IgD-negative memory B cell (primary cell): ENCODE results near the gene TM2D3. TPM values are rescaled to one million over a fixed set of nuclear protein-coding genes. Genes with fewer than 3 reads are reported as not detected.

Experiments
- H3K27ac Mint-ChIP-seq, 3 donors: one replicate each; pipeline ENCODE4 v1.8.0; 2020 to 2022; ENCODE audit warnings: mild to moderate bottlenecking in 3 of 3, mixed read lengths in 3 of 3, moderate library complexity in 1 of 3
- H3K27me3 Mint-ChIP-seq: one replicate; pipeline ENCODE4 v1.8.0; 2021; ENCODE audit warnings: mixed read lengths
- H3K36me3 Mint-ChIP-seq: one replicate; pipeline ENCODE4 v1.8.0; 2020; ENCODE audit warnings: mild to moderate bottlenecking, mixed read lengths
- H3K4me1 Mint-ChIP-seq, 3 donors: one replicate each; pipeline ENCODE4 v1.8.0; 2020 to 2022; ENCODE audit warnings: mixed read lengths in 3 of 3, mild to moderate bottlenecking in 1 of 3
- H3K4me3 Mint-ChIP-seq, 4 donors: one replicate each; pipeline ENCODE4 v1.8.0; 2020 to 2022; ENCODE audit warnings: mild to moderate bottlenecking in 4 of 4, mixed read lengths in 4 of 4, moderate library complexity in 3 of 4
- H3K9me3 Mint-ChIP-seq, 3 donors: one replicate each; pipeline ENCODE4 v1.8.0; 2020 to 2021; ENCODE audit warnings: mixed read lengths in 3 of 3, mild to moderate bottlenecking in 1 of 3
- polyA plus RNA-seq: library from polyadenylated mRNA; unstranded; fragments of 300-500 nt; fragmentation: Illumina TruSeq; gene quantifications from one replicate; pipeline ENCODE4 v1.2.3, GENCODE V29; 2021

TM2D3 gene
- polyA plus RNA-seq, 1 donor from 2014 or later, result 30.5 TPM

GRCh38 chr15:101621961-101622360, 30.2 kb downstream of the TM2D3 start:
- peaks cover 1 to 15% (median 5%) of the 10 kb centered on the region in 3 donors for H3K4me1 Mint-ChIP-seq
- H3K27me3 Mint-ChIP-seq, result no peaks in the 10 kb centered on the region
- H3K4me3 Mint-ChIP-seq, result no peak overlapping the region
- H3K36me3 Mint-ChIP-seq, result peaks cover 19% of the 10 kb centered on the region
- H3K9me3 Mint-ChIP-seq, result peaks cover 0 to 5% (median 2%) of the 10 kb centered on the region in 3 donors
- peak overlapping the region in 1 of 3 donors; percentile 14 for H3K27ac Mint-ChIP-seq

DNA sequence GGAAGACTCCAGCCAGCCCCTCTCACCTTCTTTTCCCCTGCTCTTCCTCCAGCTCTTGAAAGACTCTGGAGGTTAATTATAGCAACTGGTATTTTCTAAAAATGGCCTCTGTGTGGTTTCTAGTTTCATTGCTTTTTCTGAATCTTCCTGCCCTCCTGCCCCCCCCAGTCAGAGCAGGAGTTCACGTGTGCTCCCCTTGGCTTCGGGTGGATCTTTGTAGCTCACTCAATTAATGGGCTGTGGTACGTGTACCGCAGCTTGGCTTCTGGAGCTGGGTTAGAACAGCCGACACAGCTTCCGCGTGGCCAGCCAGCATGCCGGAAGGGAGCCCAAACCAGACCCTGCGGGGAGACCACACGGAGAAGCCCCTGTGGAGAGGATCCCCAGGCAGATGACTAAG, 31.5 kb downstream of the TM2D3 start:
- H3K27me3 Mint-ChIP-seq, result no peaks in the 10 kb centered on the region
- H3K9me3 Mint-ChIP-seq, result peaks cover 0 to 5% (median 2%) of the 10 kb centered on the region in 3 donors
- peaks cover 19% of the 10 kb centered on the region for H3K36me3 Mint-ChIP-seq
- H3K4me3 Mint-ChIP-seq, result no peak overlapping the region
- peaks cover 2 to 15% (median 5%) of the 10 kb centered on the region in 3 donors for H3K4me1 Mint-ChIP-seq
- H3K27ac Mint-ChIP-seq, result no peak overlapping the region

- no peaks in the 10 kb centered on the region for H3K27me3 Mint-ChIP-seq
- peaks cover 0 to 5% (median 2%) of the 10 kb centered on the region in 3 donors for H3K9me3 Mint-ChIP-seq
- no peak overlapping the region for H3K4me3 Mint-ChIP-seq
- H3K36me3 Mint-ChIP-seq, result peaks cover 16% of the 10 kb centered on the region
- peaks cover 2 to 15% (median 5%) of the 10 kb centered on the region in 3 donors for H3K4me1 Mint-ChIP-seq
- H3K27ac Mint-ChIP-seq, result no peak overlapping the region
Observed at GRCh38 chr15:101619615-101619865, 32.6 kb downstream of the TM2D3 start.

DNA sequence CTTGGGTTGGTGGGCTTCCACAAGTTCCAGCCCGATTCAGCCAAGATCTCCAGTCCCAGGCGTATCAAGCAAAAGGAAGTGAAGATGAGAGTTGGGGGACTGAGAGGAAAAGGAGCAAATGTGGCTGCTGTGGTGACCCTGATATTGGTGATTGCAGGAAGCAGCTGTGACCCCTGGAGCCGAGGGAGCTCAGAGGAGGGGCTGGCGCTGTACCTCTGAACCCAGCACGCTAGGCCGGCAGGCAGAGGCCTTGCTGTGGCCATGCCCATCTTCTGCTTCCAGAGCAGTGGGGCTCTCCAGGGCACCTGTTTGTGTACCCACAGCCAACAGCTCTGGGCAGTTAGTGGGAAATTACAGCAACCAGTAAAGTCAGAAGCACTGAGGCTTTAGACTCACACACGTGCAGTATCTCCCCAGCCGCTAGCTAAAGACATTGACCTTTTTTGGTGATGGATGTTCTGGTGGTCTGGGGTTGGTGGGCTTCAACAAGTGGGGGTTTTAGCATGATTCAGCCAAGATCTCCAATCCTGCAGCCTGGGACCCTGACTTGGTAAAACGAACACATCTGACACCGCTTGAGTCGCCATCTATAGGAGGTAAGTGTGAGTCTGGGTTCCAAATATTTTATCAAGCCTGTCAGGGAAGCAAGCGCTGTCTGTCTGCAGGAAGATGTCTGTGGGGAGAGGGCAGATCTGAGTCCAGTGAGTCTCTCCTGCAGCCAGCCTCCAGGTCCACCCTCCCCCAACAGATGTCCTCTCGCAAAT, 33.1 kb downstream of the TM2D3 start:
- H3K27me3 Mint-ChIP-seq, result no peaks in the 10 kb centered on the region

DNA sequence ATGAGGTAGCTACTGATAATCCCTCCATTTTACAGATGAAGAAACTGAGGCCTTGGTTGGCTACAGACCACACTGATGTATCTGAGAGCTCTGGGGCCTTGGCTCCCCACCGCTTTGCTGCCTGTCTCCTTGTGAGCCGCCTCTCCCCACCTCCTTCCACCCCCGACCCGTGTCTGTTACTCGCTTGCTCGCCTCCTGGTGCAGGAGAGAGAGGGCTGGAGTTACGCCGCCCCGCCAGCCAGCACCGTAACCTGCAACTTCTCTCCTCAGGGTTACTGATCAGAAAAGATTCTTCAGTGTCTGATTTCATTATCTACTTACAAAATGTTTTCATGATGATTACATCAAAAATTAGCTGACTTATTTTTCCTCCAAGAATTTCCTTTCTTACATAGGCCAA, 34.1 kb downstream of the TM2D3 start:
- Mint-ChIP-seq H3K27ac (no peak overlapping the region), H3K36me3 (peaks cover 11% of the 10 kb centered on the region)

More for the DNA sequence above, 33.1 kb downstream of the TM2D3 start:
- no peak overlapping the region for H3K27ac Mint-ChIP-seq
- H3K4me1 Mint-ChIP-seq, result peaks cover 2 to 15% (median 5%) of the 10 kb centered on the region in 3 donors
- H3K4me3 Mint-ChIP-seq, result no peak overlapping the region
- H3K9me3 Mint-ChIP-seq, result peaks cover 0 to 5% (median 2%) of the 10 kb centered on the region in 3 donors
- H3K36me3 Mint-ChIP-seq, result peaks cover 16% of the 10 kb centered on the region

GRCh38 chr15:101617390-101617965, 34.7 kb downstream of the TM2D3 start:
- H3K27me3 Mint-ChIP-seq, result no peaks in the 10 kb centered on the region
- no peaks in the 10 kb centered on the region for H3K9me3 Mint-ChIP-seq
- H3K36me3 Mint-ChIP-seq, result peaks cover 9% of the 10 kb centered on the region
- peaks cover 0 to 7% (median 5%) of the 10 kb centered on the region in 3 donors for H3K4me1 Mint-ChIP-seq
- no peak overlapping the region for H3K27ac Mint-ChIP-seq
- no peak overlapping the region for H3K4me3 Mint-ChIP-seq

More for the DNA sequence above, 34.1 kb downstream of the TM2D3 start:
- Mint-ChIP-seq H3K27me3 (no peaks in the 10 kb centered on the region), H3K4me3 (no peak overlapping the region), H3K9me3 (no peaks in the 10 kb centered on the region), H3K4me1 (peaks cover 0 to 10% (median 5%) of the 10 kb centered on the region in 3 donors)

DNA sequence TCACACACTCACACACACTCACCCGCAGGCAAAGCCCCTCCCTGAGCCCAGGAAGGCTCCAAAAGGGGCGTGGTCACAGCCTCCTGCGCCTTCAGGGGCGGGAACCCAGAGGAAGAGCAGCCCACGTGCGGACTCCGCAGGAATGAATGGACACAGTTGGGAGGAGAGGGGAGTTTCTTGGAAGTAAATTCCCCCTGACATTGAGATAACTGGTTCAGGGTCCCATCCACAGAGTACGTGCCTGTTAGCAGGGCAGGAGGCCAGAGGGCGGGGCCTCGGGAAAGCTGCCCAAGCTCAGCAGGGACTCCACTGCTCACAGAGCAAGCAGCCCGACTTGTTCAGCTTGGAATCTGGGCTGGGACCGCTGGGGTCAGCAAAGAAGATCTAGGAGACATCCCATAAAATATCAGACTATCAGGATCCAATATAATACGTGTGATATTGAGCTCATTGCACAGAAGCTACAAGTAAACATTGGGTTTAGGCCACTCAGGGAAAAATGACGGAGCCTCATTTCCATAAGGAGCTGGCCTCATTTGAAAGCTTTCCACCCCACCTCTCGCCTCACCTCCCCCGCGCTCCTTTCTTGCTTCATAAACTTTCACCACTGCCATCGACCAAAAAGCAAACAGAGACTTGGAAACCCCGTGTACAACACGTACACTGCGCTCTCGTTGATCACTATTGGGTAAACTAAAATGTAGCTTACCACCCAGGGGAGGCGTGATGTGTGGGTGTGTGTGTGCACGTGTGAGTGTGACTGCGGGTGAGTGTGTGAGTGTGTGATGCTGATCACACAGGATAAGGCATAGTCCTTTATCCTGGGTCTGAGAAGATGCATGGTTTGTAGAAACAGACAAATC, 36.0 kb downstream of the TM2D3 start:
- H3K27ac Mint-ChIP-seq, result no peak overlapping the region
- peaks cover 0 to 5% (median 5%) of the 10 kb centered on the region in 3 donors for H3K4me1 Mint-ChIP-seq
- H3K36me3 Mint-ChIP-seq, result peaks cover 8% of the 10 kb centered on the region
- no peak overlapping the region for H3K4me3 Mint-ChIP-seq
- H3K9me3 Mint-ChIP-seq, result no peaks in the 10 kb centered on the region
- no peaks in the 10 kb centered on the region for H3K27me3 Mint-ChIP-seq

GRCh38 chr15:101615414-101615985, 36.7 kb downstream of the TM2D3 start:
- H3K27ac Mint-ChIP-seq, result no peak overlapping the region
- no peaks in the 10 kb centered on the region for H3K27me3 Mint-ChIP-seq

GRCh38 chr15:101614761-101615160, 37.4 kb downstream of the TM2D3 start:
- Mint-ChIP-seq H3K4me3 (no peak overlapping the region), H3K27me3 (no peaks in the 10 kb centered on the region), H3K36me3 (peaks cover 2% of the 10 kb centered on the region), H3K9me3 (no peaks in the 10 kb centered on the region), H3K27ac (no peak overlapping the region), H3K4me1 (peaks cover 0 to 5% (median 0%) of the 10 kb centered on the region in 3 donors)

More at GRCh38 chr15:101615414-101615985, 36.7 kb downstream of the TM2D3 start:
- no peak overlapping the region for H3K4me3 Mint-ChIP-seq
- no peaks in the 10 kb centered on the region for H3K9me3 Mint-ChIP-seq
- H3K36me3 Mint-ChIP-seq, result peaks cover 6% of the 10 kb centered on the region
- H3K4me1 Mint-ChIP-seq, result peaks cover 0 to 5% (median 3%) of the 10 kb centered on the region in 3 donors

DNA sequence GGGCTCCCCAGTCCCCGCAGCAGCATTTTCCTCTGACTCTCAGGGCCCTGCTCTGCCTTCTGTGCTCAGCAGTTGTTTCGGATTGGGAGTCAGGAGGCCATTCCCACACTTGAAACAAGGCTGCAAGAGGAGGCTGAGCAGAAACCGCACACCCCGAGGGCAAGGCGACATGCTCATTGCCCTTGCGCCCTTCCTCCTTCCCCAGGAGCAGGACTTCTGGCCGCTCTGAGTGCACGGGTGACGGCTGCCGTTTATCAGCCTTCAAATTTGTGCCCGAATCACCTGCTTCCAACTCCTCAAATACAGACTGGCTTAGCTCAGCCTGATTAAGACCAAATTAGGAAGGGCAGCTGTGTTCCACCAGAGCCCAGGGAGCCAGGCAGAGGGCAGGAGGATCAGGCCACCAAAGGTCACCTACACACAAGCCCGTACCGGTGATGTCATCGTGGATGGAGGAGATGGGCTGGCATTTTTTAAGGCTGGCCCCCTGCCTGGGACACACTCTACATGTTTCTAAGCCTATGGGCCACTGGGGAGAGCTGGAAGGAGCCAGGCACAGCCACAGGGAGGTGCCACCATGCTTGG, 38.1 kb downstream of the TM2D3 start:
- no peak overlapping the region for H3K27ac Mint-ChIP-seq
- H3K9me3 Mint-ChIP-seq, result no peaks in the 10 kb centered on the region
- no peaks in the 10 kb centered on the region for H3K27me3 Mint-ChIP-seq
- no peak overlapping the region for H3K4me3 Mint-ChIP-seq
- H3K4me1 Mint-ChIP-seq, result peaks cover 0 to 5% (median 0%) of the 10 kb centered on the region in 3 donors
- H3K36me3 Mint-ChIP-seq, result peaks cover 2% of the 10 kb centered on the region

GRCh38 chr15:101613130-101614000, 38.8 kb downstream of the TM2D3 start:
- no peaks in the 10 kb centered on the region for H3K27me3 Mint-ChIP-seq
- no peak overlapping the region for H3K27ac Mint-ChIP-seq
- H3K4me1 Mint-ChIP-seq, result peaks cover 0 to 5% (median 0%) of the 10 kb centered on the region in 3 donors
- peaks cover 4% of the 10 kb centered on the region for H3K36me3 Mint-ChIP-seq
- H3K4me3 Mint-ChIP-seq, result no peak overlapping the region
- H3K9me3 Mint-ChIP-seq, result no peaks in the 10 kb centered on the region

- Mint-ChIP-seq H3K4me1 (peaks cover 0 to 5% (median 0%) of the 10 kb centered on the region in 3 donors), H3K27me3 (no peaks in the 10 kb centered on the region), H3K27ac (no peak overlapping the region), H3K9me3 (no peaks in the 10 kb centered on the region), H3K36me3 (peaks cover 2% of the 10 kb centered on the region), H3K4me3 (no peak overlapping the region)
Observed at GRCh38 chr15:101612676-101613075, 39.5 kb downstream of the TM2D3 start.

- Mint-ChIP-seq H3K9me3 (no peaks in the 10 kb centered on the region), H3K27me3 (no peaks in the 10 kb centered on the region), H3K27ac (no peak overlapping the region), H3K4me3 (no peak overlapping the region), H3K4me1 (peaks cover 0 to 2% (median 0%) of the 10 kb centered on the region in 3 donors), H3K36me3 (peaks cover 2% of the 10 kb centered on the region)
Observed at GRCh38 chr15:101611580-101612299, 40.4 kb downstream of the TM2D3 start.
